Measurements from ENCODE around the gene APOBEC3F.
"Not testable (repeated sequence)": the region's sequence is repeated elsewhere in the genome, so short reads cannot be mapped to it uniquely, and the experiment has no call there.

APOBEC3F gene

GRCh38 chr22:39012533-39013511 lies 27.8 kb upstream of the APOBEC3F start:
- Histone ChIP-seq H3K9me3 (replicated peaks; ENCODE audit: insufficient read depth, low read length) (no peaks in the 10 kb centered on the region), H3K4me2 (ENCODE audit: low read depth, low read length) (peak overlapping the region; percentile 74), H4K20me1 (ENCODE audit: insufficient read depth, low read length) (no peaks in the 10 kb centered on the region), H3K36me3 (replicated peaks; ENCODE audit: insufficient read depth, low read length) (no peaks in the 10 kb centered on the region), H3F3A (ENCODE audit: insufficient read depth, low read length) (peaks cover 15% of the 10 kb centered on the region; the same call in 1 of the 2 replicates), H3K27ac (ENCODE audit: low read length) (peak overlapping the region; percentile 80; the same call in 1 of the 2 replicates), H3K9ac (ENCODE audit: low read length) (peak overlapping the region; percentile 79; the same call in 1 of the 2 replicates), H3K27me3 (replicated peaks; ENCODE audit: insufficient read depth, low read length) (no peaks in the 10 kb centered on the region), H3K4me3 (ENCODE audit: low read length) (peak overlapping the region; percentile 81; the same call in 1 of the 2 replicates), H3K4me1 (ENCODE audit: low read length) (peaks cover 4% of the 10 kb centered on the region; the same call in 1 of the 2 replicates), H3K9me2 (replicated peaks; ENCODE audit: insufficient read depth, low read length) (no peaks in the 10 kb centered on the region), H3K79me2 (ENCODE audit: low read length) (peaks cover 33% of the 10 kb centered on the region), H2AFZ (ENCODE audit: low read length) (no peak overlapping the region)
- DNase-seq: no peak
- TF ChIP-seq, protein P1, sequence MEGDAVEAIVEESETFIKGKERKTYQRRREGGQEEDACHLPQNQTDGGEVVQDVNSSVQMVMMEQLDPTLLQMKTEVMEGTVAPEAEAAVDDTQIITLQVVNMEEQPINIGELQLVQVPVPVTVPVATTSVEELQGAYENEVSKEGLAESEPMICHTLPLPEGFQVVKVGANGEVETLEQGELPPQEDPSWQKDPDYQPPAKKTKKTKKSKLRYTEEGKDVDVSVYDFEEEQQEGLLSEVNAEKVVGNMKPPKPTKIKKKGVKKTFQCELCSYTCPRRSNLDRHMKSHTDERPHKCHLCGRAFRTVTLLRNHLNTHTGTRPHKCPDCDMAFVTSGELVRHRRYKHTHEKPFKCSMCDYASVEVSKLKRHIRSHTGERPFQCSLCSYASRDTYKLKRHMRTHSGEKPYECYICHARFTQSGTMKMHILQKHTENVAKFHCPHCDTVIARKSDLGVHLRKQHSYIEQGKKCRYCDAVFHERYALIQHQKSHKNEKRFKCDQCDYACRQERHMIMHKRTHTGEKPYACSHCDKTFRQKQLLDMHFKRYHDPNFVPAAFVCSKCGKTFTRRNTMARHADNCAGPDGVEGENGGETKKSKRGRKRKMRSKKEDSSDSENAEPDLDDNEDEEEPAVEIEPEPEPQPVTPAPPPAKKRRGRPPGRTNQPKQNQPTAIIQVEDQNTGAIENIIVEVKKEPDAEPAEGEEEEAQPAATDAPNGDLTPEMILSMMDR (IDR thresholded peaks at IDR 0.05; ENCODE audit: low read length): no peak
- no peak for TF ChIP-seq EZH2 (optimal IDR thresholded peaks at IDR 0.05; ENCODE audit: low read depth, low read length)
- TF ChIP-seq EZH2phosphoT487 (IDR thresholded peaks at IDR 0.05; ENCODE audit: low read length): no peak

GRCh38 chr22:39013561-39013941 lies 27.1 kb upstream of the APOBEC3F start:
- peak overlapping the region; percentile 81 for H3K4me3 ChIP-seq (ENCODE audit: low read length)
- not testable (repeated sequence) for H3K9me2 ChIP-seq (replicated peaks; ENCODE audit: insufficient read depth, low read length); H3K4me1 ChIP-seq (ENCODE audit: low read length); H3K27me3 ChIP-seq (replicated peaks; ENCODE audit: insufficient read depth, low read length); H3K36me3 ChIP-seq (replicated peaks; ENCODE audit: insufficient read depth, low read length); DNase-seq; H4K20me1 ChIP-seq (ENCODE audit: insufficient read depth, low read length); H3K9me3 ChIP-seq (replicated peaks; ENCODE audit: insufficient read depth, low read length)
- H3K4me2 ChIP-seq (ENCODE audit: low read depth, low read length): peak overlapping the region; percentile 74
- H3K9ac ChIP-seq (ENCODE audit: low read length): peak overlapping the region; percentile 79
- peak overlapping the region; percentile 55; the same call in 1 of the 2 replicates for H2AFZ ChIP-seq (ENCODE audit: low read length)
- H3F3A ChIP-seq (ENCODE audit: insufficient read depth, low read length): peaks cover 20% of the 10 kb centered on the region; the same call in 1 of the 2 replicates
- peak overlapping the region; percentile 80 for H3K27ac ChIP-seq (ENCODE audit: low read length)
- peaks cover 40% of the 10 kb centered on the region for H3K79me2 ChIP-seq (ENCODE audit: low read length)

- no peaks in the 10 kb centered on the region for H3K27me3 ChIP-seq (replicated peaks; ENCODE audit: insufficient read depth, low read length)
- peaks cover 4% of the 10 kb centered on the region for H3K4me1 ChIP-seq (ENCODE audit: low read length)
- peaks cover 40% of the 10 kb centered on the region for H3K79me2 ChIP-seq (ENCODE audit: low read length)
- no peaks in the 10 kb centered on the region for H3K36me3 ChIP-seq (replicated peaks; ENCODE audit: insufficient read depth, low read length)
- H2AFZ ChIP-seq (ENCODE audit: low read length): peak within 1 kb of the TSS; percentile 55
- H3K9me3 ChIP-seq (replicated peaks; ENCODE audit: insufficient read depth, low read length): no peaks in the 10 kb centered on the region
- peaks cover 22% of the 10 kb centered on the region for H3F3A ChIP-seq (ENCODE audit: insufficient read depth, low read length)
- H3K9ac ChIP-seq (ENCODE audit: low read length): peak within 1 kb of the TSS; percentile 79
- peak within 1 kb of the TSS; percentile 80 for H3K27ac ChIP-seq (ENCODE audit: low read length)
- H4K20me1 ChIP-seq (ENCODE audit: insufficient read depth, low read length): no peaks in the 10 kb centered on the region
- DNase-seq: peak; percentile 91
- H3K4me2 ChIP-seq (ENCODE audit: low read depth, low read length): peak within 1 kb of the TSS; percentile 74
- H3K9me2 ChIP-seq (replicated peaks; ENCODE audit: insufficient read depth, low read length): no peaks in the 10 kb centered on the region
- TF ChIP-seq EZH2 (optimal IDR thresholded peaks at IDR 0.05; ENCODE audit: low read depth, low read length) (no peak), EZH2phosphoT487 (IDR thresholded peaks at IDR 0.05; ENCODE audit: low read length) (no peak)
- TF ChIP-seq, protein P1 (IDR thresholded peaks at IDR 0.05; ENCODE audit: low read length): peak; percentile 28
- H3K4me3 ChIP-seq (ENCODE audit: low read length): peak within 1 kb of the TSS; percentile 81
Measured at GRCh38 chr22:39013942-39014722, 26.5 kb upstream of the APOBEC3F start, which contains the start of gene APOBEC3C. Gene APOBEC3C (plus strand): TSS chr22:39014257. CDS start chr22:39014363, 106 bp downstream.

GRCh38 chr22:39014723-39015121 lies 25.9 kb upstream of the APOBEC3F start:
- not testable (repeated sequence) for H3K9me2 ChIP-seq (replicated peaks; ENCODE audit: insufficient read depth, low read length); H3K4me1 ChIP-seq (ENCODE audit: low read length); H4K20me1 ChIP-seq (ENCODE audit: insufficient read depth, low read length); H3K36me3 ChIP-seq (replicated peaks; ENCODE audit: insufficient read depth, low read length); H3K27me3 ChIP-seq (replicated peaks; ENCODE audit: insufficient read depth, low read length); DNase-seq; H3K9me3 ChIP-seq (replicated peaks; ENCODE audit: insufficient read depth, low read length)
- Histone ChIP-seq H3K4me3 (ENCODE audit: low read length) (peak overlapping the region; percentile 81), H3K9ac (ENCODE audit: low read length) (peak overlapping the region; percentile 79), H3K79me2 (ENCODE audit: low read length) (peaks cover 40% of the 10 kb centered on the region), H3K4me2 (ENCODE audit: low read depth, low read length) (peak overlapping the region; percentile 74; the same call in 1 of the 2 replicates), H3F3A (ENCODE audit: insufficient read depth, low read length) (peaks cover 26% of the 10 kb centered on the region), H3K27ac (ENCODE audit: low read length) (peak overlapping the region; percentile 80; the same call in 1 of the 2 replicates), H2AFZ (ENCODE audit: low read length) (peak overlapping the region; percentile 55)

Data from MM.1S (cell line).